GM23338 (cell line): Measurements from ENCODE around the gene KIF5A. TPM values are rescaled to one million over a fixed set of nuclear protein-coding genes. Genes with fewer than 3 reads are reported as not detected.

Experiments used
- ATAC-seq: fragments of 200-7000 bp; cut with Tn5 transposase; 3 replicates; pipeline ENCODE4 v1.9.1; 2020
- DNase-seq: peaks from one replicate; pipeline ENCODE4 v3.0.0-alpha.2; 2015; ENCODE audit warnings: low spot score
- H2AFZ ChIP-seq: fragments of 200-600 bp; sonication (generic); 2 replicates; pipeline ENCODE4 v1.8.0; 2016; ENCODE audit warnings: antibody characterized with exemption, mild to moderate bottlenecking, moderate library complexity
- H3F3A ChIP-seq: fragments of 200-600 bp; sonication (generic); replicated peaks from 2 replicates; pipeline ENCODE4 v1.8.0; 2017; ENCODE audit warnings: antibody characterized with exemption, mixed run types, low read depth
- H3K27ac ChIP-seq: fragments of 200-600 bp; sonication (generic); 2 replicates; pipeline ENCODE4 v1.6.1; 2016; ENCODE audit warnings: low read depth
- H3K27me3 ChIP-seq: fragments of 200-600 bp; sonication (generic); 2 replicates; pipeline ENCODE4 v1.8.0; 2016; ENCODE audit warnings: mild to moderate bottlenecking, mixed run types, moderate library complexity; ENCODE audit not compliant: insufficient read depth
- H3K36me3 ChIP-seq: fragments of 200-600 bp; sonication (generic); 2 replicates; pipeline ENCODE4 v1.8.0; 2016; ENCODE audit warnings: mild to moderate bottlenecking; ENCODE audit not compliant: insufficient read depth
- H3K4me1 ChIP-seq: fragments of 200-600 bp; sonication (generic); 2 replicates; pipeline ENCODE4 v1.8.0; 2016; ENCODE audit warnings: mild to moderate bottlenecking, moderate library complexity; ENCODE audit not compliant: insufficient read depth
- H3K4me2 ChIP-seq: fragments of 200-600 bp; sonication (generic); 2 replicates; pipeline ENCODE4 v1.7.1; 2017; ENCODE audit warnings: mixed run types
- H3K4me3 ChIP-seq: fragments of 200-600 bp; sonication (generic); 2 replicates; pipeline ENCODE4 v1.6.1; 2016; ENCODE audit warnings: mixed run types
- H3K79me2 ChIP-seq: fragments of 200-600 bp; sonication (generic); replicated peaks from 2 replicates; pipeline ENCODE4 v1.8.0; 2017; ENCODE audit warnings: mild to moderate bottlenecking; ENCODE audit not compliant: insufficient read depth
- H3K9me2 ChIP-seq: fragments of 200-600 bp; sonication (generic); 2 replicates; pipeline ENCODE4 v1.8.0; 2017; ENCODE audit not compliant: insufficient read depth
- H4K20me1 ChIP-seq: fragments of 200-600 bp; sonication (generic); replicated peaks from 2 replicates; pipeline ENCODE4 v1.8.0; 2017; ENCODE audit warnings: mild to moderate bottlenecking; ENCODE audit not compliant: insufficient read depth
- H3K27ac Mint-ChIP-seq: 2 replicates; pipeline ENCODE4 v1.8.0; 2020; ENCODE audit warnings: inconsistent platforms, mild to moderate bottlenecking, moderate library complexity, mixed read lengths
- H3K27me3 Mint-ChIP-seq: 3 replicates; pipeline ENCODE4 v1.8.0; 2022; ENCODE audit warnings: low read depth, mild to moderate bottlenecking, moderate library complexity, mixed read lengths, inconsistent platforms; ENCODE audit not compliant: insufficient read depth, poor library complexity
- H3K36me3 Mint-ChIP-seq: 3 replicates; pipeline ENCODE4 v1.8.0; 2021; ENCODE audit warnings: low read depth, mild to moderate bottlenecking, inconsistent platforms, moderate library complexity, mixed read lengths
- H3K4me1 Mint-ChIP-seq: 3 replicates; pipeline ENCODE4 v1.8.0; 2020; ENCODE audit warnings: mild to moderate bottlenecking, inconsistent platforms, mixed read lengths
- H3K4me3 Mint-ChIP-seq: 3 replicates; pipeline ENCODE4 v1.8.0; 2021; ENCODE audit warnings: moderate library complexity, mild to moderate bottlenecking, inconsistent platforms, mixed read lengths
- H3K9me3 Mint-ChIP-seq: 3 replicates; pipeline ENCODE4 v1.8.0; 2020; ENCODE audit warnings: moderate library complexity, mild to moderate bottlenecking, inconsistent platforms, mixed read lengths
- CREB1 ChIP-seq: fragments of 250-450 bp; sonication (Bioruptor Pico); IDR thresholded peaks from 2 replicates; pipeline ENCODE4 v1.5.0; 2020; ENCODE audit warnings: low read depth, mild to moderate bottlenecking, moderate library complexity
- CTCF ChIP-seq, 2 experiments: fragments of 200-600 bp in 1 of 2; sonication (generic) in 1 of 2; conservative IDR thresholded peaks; 2 replicates each; pipeline versions ENCODE4 v1.5.1 to v1.6.1; 2016 to 2017; ENCODE audit warnings: antibody characterized with exemption in 2 of 2, low read depth in 2 of 2, mild to moderate bottlenecking in 2 of 2, moderate library complexity in 1 of 2
- ETS1 ChIP-seq: IDR thresholded peaks from 2 replicates; pipeline ENCODE4 v1.6.1; 2016; ENCODE audit warnings: antibody characterized with exemption
- EZH2 ChIP-seq: fragments of 200-600 bp; sonication (generic); IDR thresholded peaks from one replicate; pipeline ENCODE4 v1.8.0; 2017; ENCODE audit warnings: antibody characterized with exemption, mild to moderate bottlenecking, low read depth; ENCODE audit not compliant: unreplicated experiment
- EZH2phosphoT487 ChIP-seq: fragments of 200-600 bp; sonication (generic); IDR thresholded peaks from one replicate; pipeline ENCODE4 v1.8.1; 2018; ENCODE audit warnings: antibody characterized with exemption; ENCODE audit not compliant: unreplicated experiment
- JUNB ChIP-seq: IDR thresholded peaks from one replicate; pipeline ENCODE4 v1.6.1; 2016; ENCODE audit warnings: antibody characterized with exemption; ENCODE audit not compliant: unreplicated experiment
- NANOG ChIP-seq: IDR thresholded peaks from 2 replicates; pipeline ENCODE4 v1.6.1; 2016; ENCODE audit warnings: antibody characterized with exemption, borderline replicate concordance
- POLR2AphosphoS5 ChIP-seq: IDR thresholded peaks from 2 replicates; pipeline ENCODE4 v1.6.1; 2016; ENCODE audit warnings: antibody characterized with exemption, low read depth
- REST ChIP-seq: IDR thresholded peaks from one replicate; pipeline ENCODE4 v1.6.1; 2018; ENCODE audit warnings: antibody characterized with exemption; ENCODE audit not compliant: unreplicated experiment
- STAT1 ChIP-seq: IDR thresholded peaks from one replicate; pipeline ENCODE4 v1.6.1; 2016; ENCODE audit warnings: antibody characterized with exemption; ENCODE audit not compliant: unreplicated experiment
- ZNF114 ChIP-seq: fragments of 250-450 bp; sonication (Bioruptor Pico); IDR thresholded peaks from 2 replicates; pipeline ENCODE4 v1.5.0; 2020; ENCODE audit warnings: mild to moderate bottlenecking, moderate library complexity
- ZNF331 ChIP-seq: fragments of 250-450 bp; sonication (Bioruptor Pico); IDR thresholded peaks from 2 replicates; pipeline ENCODE4 v1.5.0; 2020; ENCODE audit warnings: low read depth, mild to moderate bottlenecking, moderate library complexity
- ZNF462 ChIP-seq: fragments of 250-450 bp; sonication (Bioruptor Pico); IDR thresholded peaks from 2 replicates; pipeline ENCODE4 v1.5.0; 2020; ENCODE audit warnings: mild to moderate bottlenecking, moderate library complexity
- polyA plus RNA-seq: library from polyadenylated mRNA; unstranded; fragments of >200 nt; fragmentation: Nextera tagmentation; extraction: Ambion mirVana; gene quantifications from 2 replicates; pipeline ENCODE4 v1.2.1, GENCODE V29; 2016
- total RNA-seq: library from RNA; depleted of rRNA; stranded (reverse); fragments of >200 nt; shearing (Covaris generic); gene quantifications from 2 replicates; pipeline ENCODE4 v1.2.3, GENCODE V29; 2014

Gene KIF5A
- total and polyA plus RNA-seq, 2 experiments from 2014 or later: 11.1 to 21.3 TPM

GRCh38 chr12:57605811-57606311, 56.0 kb downstream of the KIF5A start:
- Histone ChIP-seq H2AFZ (no peak overlapping the region), H3K4me2 (peak overlapping the region; percentile 96), H3K27ac (no peak overlapping the region), H3K9me2 (no peaks in the 10 kb centered on the region), H3K4me3 (peak overlapping the region; percentile 93), H4K20me1 (no peaks in the 10 kb centered on the region; the same call in 1 of the 2 replicates), H3K27me3 (peaks cover 23% of the 10 kb centered on the region), H3K4me1 (peaks cover 36% of the 10 kb centered on the region), H3F3A (peaks cover 9% of the 10 kb centered on the region; the same call in 1 of the 2 replicates), H3K36me3 (peaks cover 11% of the 10 kb centered on the region), H3K79me2 (peaks cover 12% of the 10 kb centered on the region)
- ATAC-seq (no peak), DNase-seq (no peak)
- Mint-ChIP-seq H3K4me3 (peak overlapping the region; percentile 87), H3K4me1 (peaks cover 50% of the 10 kb centered on the region), H3K36me3 (peaks cover 33% of the 10 kb centered on the region), H3K27me3 (peaks cover 34% of the 10 kb centered on the region), H3K9me3 (no peaks in the 10 kb centered on the region), H3K27ac (no peak overlapping the region)
- no peak for TF ChIP-seq CREB1 (CRISPR knock-in tag)
- no peak for TF ChIP-seq ZNF114 (CRISPR knock-in tag)
- TF ChIP-seq EZH2: no peak
- TF ChIP-seq ZNF462 (CRISPR knock-in tag): no peak
- TF ChIP-seq POLR2AphosphoS5: no peak
- TF ChIP-seq NANOG: no peak
- TF ChIP-seq CTCF (conservative IDR thresholded peaks at IDR 0.05; ENCODE audit: low read depth in 2 of 2): no peak
- TF ChIP-seq EZH2phosphoT487: no peak
- TF ChIP-seq STAT1: no peak
- no peak for TF ChIP-seq JUNB
- no peak for TF ChIP-seq REST
- TF ChIP-seq ETS1: no peak
- no peak for TF ChIP-seq ZNF331 (CRISPR knock-in tag)
